Measurements from ENCODE around the gene TMEM175. TPM values are rescaled to one million over a fixed set of nuclear protein-coding genes. Genes with fewer than 3 reads are reported as not detected.
A peak's percentile ranks its signal among the peaks of the same experiment; 100 is the strongest.

TMEM175 gene
- total and polyA plus RNA-seq, 2 of the 8 experiments (the other 6 are each of a cell fraction or from before 2014, with no cell fraction given) = 4.9 to 20.7 TPM

DNA sequence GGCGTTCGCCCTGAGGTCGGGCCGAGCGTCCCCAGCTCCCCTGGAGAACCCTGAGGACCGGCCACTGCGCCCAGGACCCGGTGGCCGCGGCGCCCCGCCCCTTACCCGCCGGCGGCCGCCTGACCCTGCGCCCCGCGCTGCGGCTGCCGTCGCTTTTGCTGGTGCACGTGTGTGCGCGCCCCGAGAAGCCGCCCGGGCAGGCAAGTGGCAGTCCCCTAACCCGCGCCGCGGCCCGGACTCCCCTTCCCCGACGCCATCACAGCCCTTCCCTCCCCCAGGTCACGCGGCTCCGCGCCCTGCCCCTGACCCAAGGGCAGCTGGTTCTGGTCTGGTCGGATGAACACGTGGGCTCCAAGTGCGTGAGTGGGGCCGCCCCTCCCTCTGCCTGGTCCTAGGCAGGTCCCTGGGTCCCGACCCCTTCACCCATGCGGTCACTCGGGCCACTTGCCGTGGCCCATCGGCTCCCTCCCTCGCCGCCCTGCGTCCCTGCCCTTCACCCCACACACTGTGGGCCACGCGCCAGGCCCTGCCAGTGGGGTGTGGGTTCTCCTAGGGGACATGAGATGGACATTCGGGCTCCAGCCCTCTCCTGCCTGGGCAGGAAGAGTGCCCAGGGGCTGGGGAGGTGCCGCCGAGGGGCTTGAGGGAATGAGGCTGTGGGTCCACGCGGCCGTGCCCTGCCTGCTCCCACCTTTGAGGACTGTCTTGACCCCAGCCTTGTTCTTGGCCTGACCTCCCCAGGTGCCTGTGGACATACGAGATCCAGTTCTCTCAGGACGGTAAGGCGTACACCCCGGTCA lies 71.2 kb downstream of the TMEM175 start:
- CTCF ChIA-PET (ENCODE audit: partially characterized antibody) = interaction anchor here (1.9 kb wide), 1 partner anchor 16 kb away, joined by 5 read pairs; the partner anchor contains the start of gene IDUA
- TF ChIP-seq BACH1 (IDR thresholded peaks at IDR 0.05; ENCODE audit: low read length) = no peak
- peak; percentile 20 for TF ChIP-seq KDM4A (IDR thresholded peaks at IDR 0.05; ENCODE audit: low read depth, low read length, severe bottlenecking)
- TF ChIP-seq RBBP5 (IDR thresholded peaks at IDR 0.05; ENCODE audit: borderline replicate concordance, low read depth, low read length) = no peak
- peak; percentile 54 for TF ChIP-seq RNF2 (IDR thresholded peaks at IDR 0.05; ENCODE audit: borderline replicate concordance, low read depth, low read length, missing control alignments, poor library complexity, severe bottlenecking)
- TF ChIP-seq, protein P1, sequence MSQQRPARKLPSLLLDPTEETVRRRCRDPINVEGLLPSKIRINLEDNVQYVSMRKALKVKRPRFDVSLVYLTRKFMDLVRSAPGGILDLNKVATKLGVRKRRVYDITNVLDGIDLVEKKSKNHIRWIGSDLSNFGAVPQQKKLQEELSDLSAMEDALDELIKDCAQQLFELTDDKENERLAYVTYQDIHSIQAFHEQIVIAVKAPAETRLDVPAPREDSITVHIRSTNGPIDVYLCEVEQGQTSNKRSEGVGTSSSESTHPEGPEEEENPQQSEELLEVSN (IDR thresholded peaks at IDR 0.05) = peak; percentile 88
- no peak for TF ChIP-seq TAF7 (optimal IDR thresholded peaks at IDR 0.05; ENCODE audit: borderline replicate concordance, low read depth, low read length)
- peak; percentile 30; the same call in 1 of the 2 replicates for TF ChIP-seq CREB1 (IDR thresholded peaks at IDR 0.05)
- no peak for TF ChIP-seq SIX5 (IDR thresholded peaks at IDR 0.05; ENCODE audit: low read depth, low read length)
- TF ChIP-seq, protein P2, sequence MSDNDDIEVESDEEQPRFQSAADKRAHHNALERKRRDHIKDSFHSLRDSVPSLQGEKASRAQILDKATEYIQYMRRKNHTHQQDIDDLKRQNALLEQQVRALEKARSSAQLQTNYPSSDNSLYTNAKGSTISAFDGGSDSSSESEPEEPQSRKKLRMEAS (IDR thresholded peaks at IDR 0.05) = peak; percentile 92
- Histone ChIP-seq H2AK5ac (ENCODE audit: low read depth, low read length) (0 out of 2 replicates have a peak overlapping the region, but pooled peaks have one; percentile 24), H3K27ac (ENCODE audit: low read depth, low read length) (no peak overlapping the region), H2BK12ac (ENCODE audit: low read depth, low read length) (peak overlapping the region; percentile 75; the same call in 1 of the 2 replicates), H4K91ac (replicated peaks; ENCODE audit: insufficient read length, low read length) (peak overlapping the region; percentile 54), H3K56ac (replicated peaks; ENCODE audit: insufficient read length, low read depth, low read length) (no peak overlapping the region), H3K36me3 (ENCODE audit: control insufficient read depth in 2 of 4, insufficient read depth in 4 of 4, low read length in 3 of 4) (no peaks in the 10 kb centered on the region), H4K8ac (ENCODE audit: extremely low read depth, insufficient read depth, low read length) (no peak overlapping the region), H2BK5ac (ENCODE audit: low read depth, low read length) (no peak overlapping the region), H2BK120ac (replicated peaks; ENCODE audit: low read depth, low read length) (no peak overlapping the region), H2BK20ac (ENCODE audit: low read length) (no peak overlapping the region), H3K4me1 (replicated peaks in 1 of 4; ENCODE audit: control insufficient read depth in 3 of 4, insufficient read depth in 4 of 4, low read length in 3 of 4) (peaks cover 0 to 4% (median 3%) of the 10 kb centered on the region in 4 experiments; a peak in 5 of 7 replicates), H2BK15ac (ENCODE audit: low read length) (no peak overlapping the region), H3K79me2 (ENCODE audit: control insufficient read depth in 1 of 2, insufficient read depth in 2 of 2, low read length in 2 of 2) (no peaks in the 10 kb centered on the region), H4K20me1 (replicated peaks in 1 of 2; ENCODE audit: control insufficient read depth in 1 of 2, insufficient read depth in 2 of 2, low read length in 2 of 2) (peaks cover 2 to 15% of the 10 kb centered on the region in 2 experiments), H3K4me2 (ENCODE audit: insufficient read depth in 1 of 2, low read depth in 2 of 2, low read length in 2 of 2) (peak overlapping the region; percentile 61 to 69), H4K5ac (ENCODE audit: insufficient read length, low read depth, low read length) (no peak overlapping the region), H3K23ac (ENCODE audit: insufficient read length) (no peak overlapping the region), H3K79me1 (ENCODE audit: low read depth, low read length) (no peaks in the 10 kb centered on the region), H3K27me3 (replicated peaks in 1 of 4; ENCODE audit: control insufficient read depth in 3 of 4, extremely low read depth in 1 of 4, insufficient read depth in 3 of 4, low read length in 3 of 4) (peaks cover 45 to 89% (median 84%) of the 10 kb centered on the region in 4 experiments), H2AFZ (ENCODE audit: low read length) (no peak overlapping the region), H3K23me2 (ENCODE audit: low read depth, low read length) (peaks cover 12% of the 10 kb centered on the region; the same call in 1 of the 2 replicates), H3K18ac (ENCODE audit: extremely low read depth, low read length) (no peak overlapping the region), H3K9me3 (ENCODE audit: insufficient read depth in 2 of 2, low read depth in 1 of 2, low read length in 1 of 2) (no peaks in the 10 kb centered on the region), H3K4ac (replicated peaks; ENCODE audit: insufficient read length, low read depth, low read length) (peak overlapping the region; percentile 78), H3K14ac (ENCODE audit: insufficient read length) (no peak overlapping the region), H3K4me3 (ENCODE audit: extremely low read depth in 1 of 4, insufficient read depth in 2 of 4, low read depth in 3 of 4, low read length in 4 of 4) (peak overlapping the region in 3 of 4 experiments; percentile 9 to 60 (median 19); a peak in 5 of 8 replicates), H3K9ac (replicated peaks in 1 of 4; ENCODE audit: extremely low read depth in 1 of 4, low read depth in 3 of 4, low read length in 3 of 4) (no peak overlapping the region)
- DNase-seq (ENCODE audit: low read depth in 1 of 2, low spot score in 2 of 2) (no peak), FAIRE-seq (no peak)
- POLR2A ChIA-PET (ENCODE audit: partially characterized antibody) = no interaction called here
- 77% methylated on average over 15 of the region's 63 CpGs; no CpG with 5 or more reads in 1 of the 2 experiments for WGBS, 2 experiments (ENCODE audit: extremely low coverage in 1 of 2, insufficient coverage in 1 of 2, insufficient read length in 1 of 2, insufficient replicate concordance in 2 of 2, low coverage in 1 of 2, low lambda C conversion rate in 2 of 2, missing lambda C conversion rate in 1 of 2)
